ENCODE results near the gene COL20A1.

The COL20A1 gene

GRCh38 chr20:63307538-63308217 is 14.7 kb downstream of the COL20A1 start:
- DNase-seq (ENCODE audit: low read depth in 4 of 4, low spot score in 1 of 4) = no peak

- DNase-seq (ENCODE audit: low read depth in 4 of 4, low spot score in 1 of 4) = no peak
Measured at GRCh38 chr20:63308218-63308911, 15.4 kb downstream of the COL20A1 start.

- no peak for DNase-seq (ENCODE audit: low read depth in 4 of 4, low spot score in 1 of 4)
Measured at GRCh38 chr20:63309261-63310071, 16.5 kb downstream of the COL20A1 start.

GRCh38 chr20:63310265-63310991 is 17.4 kb downstream of the COL20A1 start:
- DNase-seq (ENCODE audit: low read depth in 4 of 4, low spot score in 1 of 4) = no peak

- no peak for DNase-seq (ENCODE audit: low read depth in 4 of 4, low spot score in 1 of 4)
Measured at GRCh38 chr20:63311186-63311832, 18.3 kb downstream of the COL20A1 start.

- no peak for DNase-seq (ENCODE audit: low read depth in 4 of 4, low spot score in 1 of 4)
Measured at GRCh38 chr20:63311833-63312243, 18.9 kb downstream of the COL20A1 start.

GRCh38 chr20:63312273-63312672 is 19.3 kb downstream of the COL20A1 start:
- no peak for DNase-seq (ENCODE audit: low read depth in 4 of 4, low spot score in 1 of 4)

GRCh38 chr20:63312690-63313348 is 19.8 kb downstream of the COL20A1 start:
- no peak for DNase-seq (ENCODE audit: low read depth in 4 of 4, low spot score in 1 of 4)

GRCh38 chr20:63313349-63314014 is 20.5 kb downstream of the COL20A1 start:
- no peak for DNase-seq (ENCODE audit: low read depth in 4 of 4, low spot score in 1 of 4)

- DNase-seq (ENCODE audit: low read depth in 4 of 4, low spot score in 1 of 4) = no peak
Measured at GRCh38 chr20:63314015-63314471, 21.1 kb downstream of the COL20A1 start.

GRCh38 chr20:63314566-63315239 is 21.7 kb downstream of the COL20A1 start:
- no peak for DNase-seq (ENCODE audit: low read depth in 4 of 4, low spot score in 1 of 4)

GRCh38 chr20:63315240-63315689 is 22.3 kb downstream of the COL20A1 start:
- DNase-seq (ENCODE audit: low read depth in 4 of 4, low spot score in 1 of 4) = no peak

GRCh38 chr20:63315731-63316491 is 22.9 kb downstream of the COL20A1 start:
- no peak for DNase-seq (ENCODE audit: low read depth in 4 of 4, low spot score in 1 of 4)

GRCh38 chr20:63316502-63316921 is 23.5 kb downstream of the COL20A1 start:
- DNase-seq (ENCODE audit: low read depth in 4 of 4, low spot score in 1 of 4) = no peak

GRCh38 chr20:63317061-63317460 is 24.1 kb downstream of the COL20A1 start:
- no peak for DNase-seq (ENCODE audit: low read depth in 4 of 4, low spot score in 1 of 4)

- DNase-seq (ENCODE audit: low read depth in 4 of 4, low spot score in 1 of 4) = no peak
Measured at GRCh38 chr20:63317601-63318291, 24.8 kb downstream of the COL20A1 start.

GRCh38 chr20:63318391-63319163 is 25.6 kb downstream of the COL20A1 start:
- DNase-seq (ENCODE audit: low read depth in 4 of 4, low spot score in 1 of 4) = no peak
